AG10803 (cell line): ENCODE measurements around the gene USH1C.

Experiments
- DNase-seq: peaks from one replicate; pipeline ENCODE4 v3.0.0; 2010; ENCODE audit warnings: low read depth
- H3K4me3 ChIP-seq: 2 replicates; pipeline ENCODE4 v1.5.1; 2011; ENCODE audit warnings: mild to moderate bottlenecking, low read length, control low read depth
- CTCF ChIP-seq: conservative IDR thresholded peaks from 2 replicates; pipeline ENCODE4 v1.5.1; 2011; ENCODE audit warnings: mild to moderate bottlenecking, low read length, control low read depth, inconsistent platforms

Gene USH1C

GRCh38 chr11:17575431-17576425 is 31.5 kb upstream of the USH1C start:
- H3K4me3 ChIP-seq, result no peak overlapping the region
- DNase-seq, result no peak
- TF ChIP-seq CTCF, result no peak

DNA sequence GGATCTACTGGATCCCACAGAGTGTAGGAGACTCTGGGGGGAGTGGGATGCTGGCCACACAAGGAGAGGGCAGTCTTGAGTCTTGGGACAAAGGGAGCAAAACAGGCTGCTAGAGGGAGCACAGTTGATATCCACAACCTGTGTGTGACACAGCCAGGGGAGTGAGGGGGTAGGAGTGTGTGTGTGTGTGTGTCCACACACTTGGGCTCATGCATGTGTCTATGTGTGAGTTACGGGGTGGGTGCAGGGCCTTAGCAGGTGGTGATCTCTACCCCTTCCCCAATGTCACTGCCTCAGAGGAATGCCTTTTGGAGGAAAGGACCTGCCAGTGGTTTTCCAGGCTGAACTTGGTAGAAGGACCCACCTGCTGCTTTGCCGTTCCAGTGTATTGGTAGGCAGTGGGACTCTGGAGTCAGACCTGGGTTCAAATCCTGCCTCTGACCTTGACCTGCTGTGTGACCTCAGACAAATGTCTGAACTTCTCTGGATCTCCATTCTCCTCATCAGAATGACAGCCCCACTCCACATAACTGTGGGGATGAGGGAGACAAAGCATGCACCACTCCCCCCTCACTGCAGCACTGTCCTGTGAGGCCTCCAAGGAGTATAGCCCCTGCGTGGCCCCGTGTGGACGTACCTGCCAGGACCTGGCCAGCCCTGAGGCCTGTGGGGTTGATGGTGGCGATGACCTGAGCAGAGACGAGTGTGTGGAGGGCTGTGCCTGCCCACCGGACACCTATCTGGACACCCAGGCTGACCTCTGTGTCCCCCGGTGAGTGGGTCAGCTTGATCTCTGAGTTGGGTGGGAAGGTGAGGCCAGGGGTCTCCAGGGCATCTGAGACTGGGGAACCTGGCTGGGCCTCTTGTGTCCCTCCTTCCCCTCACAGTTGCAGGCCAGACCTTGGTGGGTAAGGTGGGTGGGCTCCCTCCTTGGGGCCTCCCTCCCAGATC is 30.2 kb upstream of the USH1C start:
- no peak for TF ChIP-seq CTCF
- no peak overlapping the region for H3K4me3 ChIP-seq
- DNase-seq, result no peak

DNA sequence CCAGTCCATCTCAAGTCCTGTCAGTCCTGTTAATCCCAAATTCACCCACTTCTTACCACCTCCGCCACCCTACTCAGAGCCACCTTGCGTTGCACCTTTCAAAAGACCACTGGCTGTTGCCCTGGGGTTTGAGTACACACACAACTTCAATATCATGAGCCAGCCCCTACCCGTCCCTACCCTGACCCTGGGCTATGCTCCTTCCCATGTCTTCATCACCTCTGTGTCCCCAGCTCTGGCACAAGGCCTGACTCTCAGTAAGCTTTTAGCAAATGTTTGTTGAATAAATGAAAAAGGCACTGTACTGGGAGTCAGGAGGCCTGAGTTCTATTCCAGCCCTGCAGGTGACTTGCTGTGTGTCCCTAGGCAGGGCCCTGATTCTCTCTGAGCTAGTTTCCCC is 29.3 kb upstream of the USH1C start:
- H3K4me3 ChIP-seq, result no peak overlapping the region
- TF ChIP-seq CTCF, result no peak

DNA sequence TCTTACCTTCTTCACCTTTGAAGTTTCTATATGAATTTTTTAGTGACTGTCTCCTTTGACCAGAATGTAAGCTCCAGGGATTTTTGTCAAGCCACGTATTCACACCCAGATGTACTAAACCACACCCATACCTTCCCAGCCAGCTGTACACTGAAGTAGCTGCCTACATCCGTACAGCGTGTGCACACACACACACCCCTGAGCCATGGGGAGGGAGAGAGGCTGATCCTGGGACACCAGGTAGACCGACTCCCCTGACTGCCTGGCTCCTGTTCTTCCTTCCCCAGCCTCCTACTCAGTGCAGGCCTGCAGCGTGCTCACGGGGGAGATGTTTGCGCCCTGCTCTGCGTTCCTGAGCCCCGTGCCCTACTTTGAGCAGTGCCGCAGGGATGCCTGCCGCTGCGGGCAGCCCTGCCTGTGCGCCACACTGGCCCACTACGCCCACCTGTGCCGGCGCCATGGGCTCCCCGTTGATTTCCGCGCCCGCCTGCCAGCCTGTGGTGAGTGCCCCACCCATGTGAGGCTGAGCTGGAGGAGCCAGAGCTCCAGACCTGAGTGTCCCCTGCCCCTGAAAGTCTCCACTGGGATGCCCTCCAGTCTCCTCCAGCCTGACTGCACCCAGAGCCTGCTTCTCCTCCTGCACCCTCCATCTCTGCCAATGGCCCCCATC is 28.7 kb upstream of the USH1C start:
- no peak for DNase-seq
- no peak for TF ChIP-seq CTCF
- H3K4me3 ChIP-seq, result no peak overlapping the region

More for the DNA sequence above, 29.3 kb upstream of the USH1C start:
- no peak for DNase-seq

GRCh38 chr11:17572359-17572690 is 28.1 kb upstream of the USH1C start:
- TF ChIP-seq CTCF, result no peak
- no peak overlapping the region for H3K4me3 ChIP-seq
- no peak for DNase-seq

GRCh38 chr11:17571431-17572358 is 27.5 kb upstream of the USH1C start:
- TF ChIP-seq CTCF, result no peak
- H3K4me3 ChIP-seq, result no peak overlapping the region
- DNase-seq, result no peak
